Ishikawa (cell line): Measurements from ENCODE around the gene EPHA2.

Experiments used
- CEBPB ChIP-seq: IDR thresholded peaks from 2 replicates; pipeline ENCODE4 v1.6.1; 2012
- CREB1 ChIP-seq: IDR thresholded peaks from 2 replicates; pipeline ENCODE4 v1.6.1; 2012; ENCODE audit warnings: low read depth
- EP300 ChIP-seq: IDR thresholded peaks from 2 replicates; pipeline ENCODE4 v1.6.1; 2012; ENCODE audit warnings: borderline replicate concordance
- FOXM1 ChIP-seq: IDR thresholded peaks from 2 replicates; pipeline ENCODE4 v1.6.1; 2012; ENCODE audit warnings: low read depth, borderline replicate concordance
- NFIC ChIP-seq: IDR thresholded peaks from 2 replicates; pipeline ENCODE4 v1.6.1; 2012
- RAD21 ChIP-seq: IDR thresholded peaks from 2 replicates; pipeline ENCODE4 v1.6.1; 2012; ENCODE audit warnings: low read depth
- REST ChIP-seq: IDR thresholded peaks from 2 replicates; pipeline ENCODE4 v1.6.1; 2012; ENCODE audit warnings: low read depth, mild to moderate bottlenecking
- TAF1 ChIP-seq: IDR thresholded peaks from 2 replicates; pipeline ENCODE4 v1.6.1; 2012; ENCODE audit warnings: low read depth, mild to moderate bottlenecking
- TCF12 ChIP-seq: IDR thresholded peaks from 2 replicates; pipeline ENCODE4 v1.6.1; 2012; ENCODE audit warnings: low read depth
- TEAD4 ChIP-seq: IDR thresholded peaks from 2 replicates; pipeline ENCODE4 v1.6.1; 2012
- USF1 ChIP-seq: IDR thresholded peaks from 2 replicates; pipeline ENCODE4 v1.6.1; 2012
- YY1 ChIP-seq: IDR thresholded peaks from 2 replicates; pipeline ENCODE4 v1.6.1; 2012; ENCODE audit warnings: low read depth
- ZBTB7A ChIP-seq: IDR thresholded peaks from 2 replicates; pipeline ENCODE4 v1.6.1; 2012; ENCODE audit warnings: low read depth
- TF ChIP-seq, protein P1 (sequence below): IDR thresholded peaks from 2 replicates; pipeline ENCODE4 v1.6.1; 2012

GRCh38 chr1:16092097-16092922 is 63.6 kb downstream of the EPHA2 start:
- TF ChIP-seq EP300 (no peak), TCF12 (no peak), RAD21 (no peak), CREB1 (no peak), TAF1 (no peak), REST (no peak), ZBTB7A (no peak), CEBPB (no peak), NFIC (no peak), FOXM1 (no peak), YY1 (no peak), USF1 (no peak), TEAD4 (no peak)
- TF ChIP-seq, protein P1, sequence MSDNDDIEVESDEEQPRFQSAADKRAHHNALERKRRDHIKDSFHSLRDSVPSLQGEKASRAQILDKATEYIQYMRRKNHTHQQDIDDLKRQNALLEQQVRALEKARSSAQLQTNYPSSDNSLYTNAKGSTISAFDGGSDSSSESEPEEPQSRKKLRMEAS: no peak
